Hepatocyte (in vitro differentiated cells): ENCODE data around the gene SYNGR1. TPM values are rescaled to one million over a fixed set of nuclear protein-coding genes. Genes with fewer than 3 reads are reported as not detected.

ENCODE experiments used
- DNase-seq: peaks from one replicate; pipeline ENCODE4 v3.0.0-alpha.2; 2016; ENCODE audit warnings: low spot score
- H2AFZ ChIP-seq: fragments of 200-600 bp; sonication (generic); 2 replicates; pipeline ENCODE4 v1.6.0; 2016; ENCODE audit warnings: antibody characterized with exemption, mild to moderate bottlenecking
- H3K27ac ChIP-seq: fragments of 200-600 bp; sonication (generic); 2 replicates; pipeline ENCODE4 v1.5.1; 2016; ENCODE audit warnings: mild to moderate bottlenecking
- H3K27me3 ChIP-seq: fragments of 200-600 bp; sonication (generic); 2 replicates; pipeline ENCODE4 v1.6.1; 2016
- H3K36me3 ChIP-seq: fragments of 200-600 bp; sonication (generic); replicated peaks from 2 replicates; pipeline ENCODE4 v1.5.1; 2016; ENCODE audit warnings: low read depth; ENCODE audit not compliant: insufficient read depth
- H3K4me1 ChIP-seq: fragments of 200-600 bp; sonication (generic); 2 replicates; pipeline ENCODE4 v1.5.1; 2016; ENCODE audit warnings: mild to moderate bottlenecking, moderate library complexity; ENCODE audit not compliant: insufficient read depth
- H3K4me2 ChIP-seq: fragments of 200-600 bp; sonication (generic); 2 replicates; pipeline ENCODE4 v1.6.0; 2016
- H3K4me3 ChIP-seq: fragments of 200-600 bp; sonication (generic); 2 replicates; pipeline ENCODE4 v1.5.1; 2016; ENCODE audit warnings: mild to moderate bottlenecking
- H3K79me2 ChIP-seq: fragments of 200-600 bp; sonication (generic); 2 replicates; pipeline ENCODE4 v1.6.0; 2017; ENCODE audit warnings: mild to moderate bottlenecking
- H3K9me2 ChIP-seq: fragments of 200-600 bp; sonication (generic); replicated peaks from 2 replicates; pipeline ENCODE4 v1.6.0; 2017; ENCODE audit warnings: mild to moderate bottlenecking; ENCODE audit not compliant: insufficient read depth
- H3K9me3 ChIP-seq: fragments of 200-600 bp; sonication (generic); 2 replicates; pipeline ENCODE4 v1.5.1; 2016; ENCODE audit warnings: low read depth, mild to moderate bottlenecking
- H4K20me1 ChIP-seq: fragments of 200-600 bp; sonication (generic); 2 replicates; pipeline ENCODE4 v1.6.0; 2016; ENCODE audit warnings: mild to moderate bottlenecking; ENCODE audit not compliant: insufficient read depth, poor library complexity, severe bottlenecking
- EZH2 ChIP-seq: fragments of 200-600 bp; sonication (generic); IDR thresholded peaks from 2 replicates; pipeline ENCODE4 v1.6.1; 2016; ENCODE audit warnings: antibody characterized with exemption, mild to moderate bottlenecking, borderline replicate concordance
- EZH2phosphoT487 ChIP-seq: fragments of 200-600 bp; sonication (generic); IDR thresholded peaks from one replicate; pipeline ENCODE4 v1.6.1; 2018; ENCODE audit warnings: antibody characterized with exemption, mild to moderate bottlenecking, low read depth, moderate library complexity; ENCODE audit not compliant: unreplicated experiment, severe bottlenecking
- WGBS: methylation state at CpG from one replicate; pipeline ENCODE4 v1.1.6; 2016; ENCODE audit warnings: low lambda C conversion rate; ENCODE audit errors: missing lambda C conversion rate; 5-methylcytosine and 5-hydroxymethylcytosine counted together
- polyA plus RNA-seq: library from polyadenylated mRNA; unstranded; fragments of >200 nt; fragmentation: Nextera tagmentation; extraction: Ambion mirVana; gene quantifications from 2 replicates; pipeline ENCODE4 v1.2.1, GENCODE V29; 2016
- total RNA-seq: library from RNA; depleted of rRNA; stranded (reverse); fragments of >200 nt; gene quantifications from 2 replicates; pipeline ENCODE4 v1.2.3, GENCODE V29; 2014
- TF ChIP-seq, protein P1 (sequence below): fragments of 200-600 bp; sonication (generic); IDR thresholded peaks from 2 replicates; pipeline ENCODE4 v1.5.1; 2016; ENCODE audit warnings: antibody characterized with exemption, mild to moderate bottlenecking; ENCODE audit not compliant: poor library complexity

Gene SYNGR1
- total and polyA plus RNA-seq, 2 experiments from 2014 or later, result 23.1 to 58.8 TPM

DNA sequence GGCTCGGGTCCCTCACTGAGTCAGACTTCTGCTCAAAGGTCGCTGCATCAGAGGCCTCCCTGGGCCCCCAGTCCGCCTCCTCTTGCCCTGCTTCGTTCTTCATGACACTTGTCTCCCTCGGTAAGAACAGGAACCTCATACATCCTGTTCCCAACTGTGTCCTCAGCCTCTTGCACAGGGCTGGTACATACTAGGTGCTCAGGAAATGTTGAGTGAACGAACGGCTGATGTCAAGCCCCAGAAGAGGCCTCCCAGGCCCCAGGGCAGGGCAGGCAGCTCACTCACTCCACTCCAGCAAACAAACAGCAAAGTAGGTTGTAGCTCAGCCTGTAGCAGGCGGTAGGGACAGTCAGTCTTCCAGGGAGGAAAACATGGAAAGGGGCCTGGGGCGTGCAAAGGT is 17.2 kb downstream of the SYNGR1 start:
- Histone ChIP-seq H3K4me3 (no peak overlapping the region), H3K79me2 (peaks cover 28% of the 10 kb centered on the region), H3K27me3 (no peaks in the 10 kb centered on the region), H3K4me2 (no peak overlapping the region), H3K9me3 (no peaks in the 10 kb centered on the region), H3K9me2 (no peaks in the 10 kb centered on the region), H3K36me3 (no peaks in the 10 kb centered on the region), H3K27ac (no peak overlapping the region), H3K4me1 (peaks cover 30% of the 10 kb centered on the region), H4K20me1 (no peaks in the 10 kb centered on the region), H2AFZ (no peak overlapping the region)
- 77% methylated on average over 9 of the region's 9 CpGs for WGBS
- DNase-seq, result no peak
- no peak for TF ChIP-seq EZH2phosphoT487
- no peak for TF ChIP-seq EZH2

DNA sequence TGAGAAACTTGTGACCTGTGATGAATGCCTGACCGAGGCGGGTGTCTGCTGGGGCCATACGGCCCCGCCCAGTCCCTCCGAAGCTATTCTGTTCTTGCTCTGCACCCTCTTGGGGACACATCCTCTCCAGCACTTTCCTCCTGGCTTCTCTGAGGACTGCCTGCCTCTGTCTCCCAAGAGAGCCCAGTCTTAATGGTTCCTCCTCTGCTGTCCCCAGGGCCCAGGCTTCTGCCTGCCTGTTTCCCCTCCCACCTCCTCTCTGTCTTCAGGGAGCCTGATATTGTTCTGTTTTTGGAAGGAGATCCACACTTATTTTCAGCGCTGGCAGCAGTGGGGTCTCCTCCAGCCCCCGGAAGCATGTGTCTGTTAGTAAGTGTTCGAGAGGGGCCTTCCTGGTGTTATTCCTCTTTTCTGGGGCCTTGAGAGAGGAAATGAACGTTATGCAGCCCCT is 18.7 kb downstream of the SYNGR1 start:
- Histone ChIP-seq H2AFZ (no peak overlapping the region), H3K27me3 (no peaks in the 10 kb centered on the region), H3K36me3 (no peaks in the 10 kb centered on the region), H3K4me3 (no peak overlapping the region), H3K4me1 (peaks cover 17% of the 10 kb centered on the region), H3K4me2 (no peak overlapping the region), H3K9me3 (no peaks in the 10 kb centered on the region), H3K79me2 (peaks cover 13% of the 10 kb centered on the region), H3K27ac (no peak overlapping the region), H3K9me2 (no peaks in the 10 kb centered on the region), H4K20me1 (no peaks in the 10 kb centered on the region)
- TF ChIP-seq, protein P1, sequence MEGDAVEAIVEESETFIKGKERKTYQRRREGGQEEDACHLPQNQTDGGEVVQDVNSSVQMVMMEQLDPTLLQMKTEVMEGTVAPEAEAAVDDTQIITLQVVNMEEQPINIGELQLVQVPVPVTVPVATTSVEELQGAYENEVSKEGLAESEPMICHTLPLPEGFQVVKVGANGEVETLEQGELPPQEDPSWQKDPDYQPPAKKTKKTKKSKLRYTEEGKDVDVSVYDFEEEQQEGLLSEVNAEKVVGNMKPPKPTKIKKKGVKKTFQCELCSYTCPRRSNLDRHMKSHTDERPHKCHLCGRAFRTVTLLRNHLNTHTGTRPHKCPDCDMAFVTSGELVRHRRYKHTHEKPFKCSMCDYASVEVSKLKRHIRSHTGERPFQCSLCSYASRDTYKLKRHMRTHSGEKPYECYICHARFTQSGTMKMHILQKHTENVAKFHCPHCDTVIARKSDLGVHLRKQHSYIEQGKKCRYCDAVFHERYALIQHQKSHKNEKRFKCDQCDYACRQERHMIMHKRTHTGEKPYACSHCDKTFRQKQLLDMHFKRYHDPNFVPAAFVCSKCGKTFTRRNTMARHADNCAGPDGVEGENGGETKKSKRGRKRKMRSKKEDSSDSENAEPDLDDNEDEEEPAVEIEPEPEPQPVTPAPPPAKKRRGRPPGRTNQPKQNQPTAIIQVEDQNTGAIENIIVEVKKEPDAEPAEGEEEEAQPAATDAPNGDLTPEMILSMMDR, result no peak
- TF ChIP-seq EZH2 (no peak), EZH2phosphoT487 (no peak)
- DNase-seq, result no peak
- WGBS, result 91% methylated on average over 9 of the region's 9 CpGs

DNA sequence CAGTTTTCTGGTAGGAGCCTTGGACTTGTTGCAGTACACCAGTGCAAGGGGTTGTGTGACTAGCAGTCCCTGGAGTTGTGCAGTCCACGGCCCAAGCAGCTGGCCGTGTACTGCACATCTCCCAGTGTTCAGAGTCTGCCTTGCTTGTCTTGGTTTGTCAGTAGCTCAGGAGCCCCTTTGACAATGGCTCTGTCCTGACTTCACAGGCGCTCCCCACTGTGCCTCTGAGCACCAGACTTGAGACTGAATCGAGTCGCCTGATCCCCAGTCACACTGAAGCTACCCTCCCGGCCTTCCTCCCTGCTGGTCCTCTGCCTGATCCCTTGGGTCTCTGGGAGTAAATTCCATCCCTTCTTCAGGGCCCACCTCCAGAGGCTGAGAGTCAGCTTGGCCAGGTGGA is 19.4 kb downstream of the SYNGR1 start:
- Histone ChIP-seq H3K27me3 (no peaks in the 10 kb centered on the region), H3K9me2 (no peaks in the 10 kb centered on the region), H3K36me3 (no peaks in the 10 kb centered on the region), H2AFZ (no peak overlapping the region), H3K4me2 (no peak overlapping the region), H3K27ac (no peak overlapping the region), H3K9me3 (no peaks in the 10 kb centered on the region), H3K79me2 (peaks cover 13% of the 10 kb centered on the region), H3K4me1 (peaks cover 10% of the 10 kb centered on the region), H3K4me3 (no peak overlapping the region), H4K20me1 (no peaks in the 10 kb centered on the region)
- DNase-seq, result no peak
- WGBS, result 83% methylated on average over 6 of the region's 6 CpGs
- TF ChIP-seq, protein P1, result no peak
- no peak for TF ChIP-seq EZH2phosphoT487
- no peak for TF ChIP-seq EZH2

DNA sequence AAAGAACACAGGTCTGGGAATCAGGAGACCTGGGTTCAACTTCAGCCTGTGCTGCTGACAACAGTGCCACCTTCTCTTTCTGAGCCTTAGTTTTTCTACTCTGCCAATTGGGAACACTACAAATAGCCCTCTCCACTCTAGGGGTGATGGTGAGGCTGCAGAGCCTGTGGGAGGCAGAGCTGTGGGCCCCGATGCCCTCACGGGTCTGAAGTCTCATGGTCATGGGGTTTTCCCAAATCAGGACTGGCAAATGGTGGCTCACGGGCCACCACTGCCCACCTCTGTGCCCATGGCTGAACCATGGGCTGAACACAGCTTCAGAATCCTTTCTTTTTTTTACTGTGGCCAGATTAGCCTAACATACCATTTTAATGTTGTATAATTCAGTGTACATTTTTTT is 19.8 kb downstream of the SYNGR1 start:
- Histone ChIP-seq H4K20me1 (no peaks in the 10 kb centered on the region), H3K27me3 (no peaks in the 10 kb centered on the region), H2AFZ (no peak overlapping the region), H3K9me2 (no peaks in the 10 kb centered on the region), H3K4me1 (peaks cover 6% of the 10 kb centered on the region), H3K4me2 (no peak overlapping the region), H3K4me3 (no peak overlapping the region), H3K79me2 (peaks cover 13% of the 10 kb centered on the region), H3K36me3 (no peaks in the 10 kb centered on the region), H3K27ac (no peak overlapping the region), H3K9me3 (no peaks in the 10 kb centered on the region)
- TF ChIP-seq, protein P1, result no peak
- WGBS, result 93% methylated on average over 3 of the region's 3 CpGs
- no peak for DNase-seq
